ENCODE results near the gene NACA. TPM values are rescaled to one million over a fixed set of nuclear protein-coding genes. Genes with fewer than 3 reads are reported as not detected.
"Not testable (repeated sequence)": the region's sequence is repeated elsewhere in the genome, so short reads cannot be mapped to it uniquely, and the experiment has no call there.

Gene NACA
- total RNA-seq, result 100 to 1,000 TPM; 723 to 803 TPM

DNA sequence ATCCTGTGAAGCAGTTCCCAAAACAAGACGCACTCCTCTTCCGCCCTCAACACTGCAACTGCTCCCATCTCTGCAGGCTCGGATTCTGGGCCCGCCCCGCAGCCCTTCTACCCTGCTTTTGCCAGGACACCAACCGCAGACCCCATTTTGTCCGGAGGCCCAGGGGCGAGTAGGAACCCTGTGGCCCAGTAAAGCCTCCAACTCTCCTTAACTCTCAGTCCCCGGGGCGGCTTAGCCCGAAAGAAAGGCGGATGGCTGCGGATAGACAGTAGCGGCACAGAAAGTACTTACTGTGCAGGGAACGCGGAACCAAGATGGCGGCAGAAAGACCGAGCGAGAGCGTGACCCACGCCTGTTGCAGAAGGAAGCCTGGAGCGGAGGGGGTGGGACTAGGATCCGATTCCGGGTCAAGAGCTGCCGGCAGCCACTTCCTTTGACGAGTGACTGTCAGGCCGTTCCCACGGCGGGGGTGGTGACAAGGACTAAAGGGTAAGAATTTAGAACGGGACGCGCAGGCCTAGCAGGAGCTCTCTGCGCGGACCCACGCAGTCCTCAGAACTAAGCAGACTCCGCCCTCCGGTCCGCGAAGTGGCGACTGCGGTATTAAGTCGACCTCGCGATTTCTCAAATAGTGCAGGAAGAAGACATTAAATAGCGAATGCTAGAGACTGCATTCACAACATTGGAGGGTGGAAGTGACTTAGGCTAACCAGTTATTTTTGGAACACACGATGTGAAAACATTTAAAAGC, at the start of gene NACA:
TSS of gene NACA (minus strand) at position 328 of the 751 bp plus-strand sequence. CDS start 778 bp downstream, outside the sequence.
- CTCF ChIA-PET, result interaction anchor here (0.6 to 2.4 kb wide), 14 partner anchors 15 to 503 kb away, joined by 3 to 6 read pairs (median 4); partner anchors contain the start of genes HSD17B6, PRIM1, PTGES3 and RNF41
- DNase-seq (peak; percentile 100), ATAC-seq (peak; percentile 95)
- H3K27ac Mint-ChIP-seq, result peak within 1 kb of the TSS; percentile 96
- no peaks in the 10 kb centered on the region for H3K9me3 Mint-ChIP-seq (ENCODE audit: low read depth)
- peak within 1 kb of the TSS; percentile 98 for H3K4me3 Mint-ChIP-seq
- no peaks in the 10 kb centered on the region for H3K27me3 Mint-ChIP-seq
- peaks cover 49% of the 10 kb centered on the region for H3K4me1 Mint-ChIP-seq
- peaks cover 70% of the 10 kb centered on the region for H3K36me3 Mint-ChIP-seq

DNA sequence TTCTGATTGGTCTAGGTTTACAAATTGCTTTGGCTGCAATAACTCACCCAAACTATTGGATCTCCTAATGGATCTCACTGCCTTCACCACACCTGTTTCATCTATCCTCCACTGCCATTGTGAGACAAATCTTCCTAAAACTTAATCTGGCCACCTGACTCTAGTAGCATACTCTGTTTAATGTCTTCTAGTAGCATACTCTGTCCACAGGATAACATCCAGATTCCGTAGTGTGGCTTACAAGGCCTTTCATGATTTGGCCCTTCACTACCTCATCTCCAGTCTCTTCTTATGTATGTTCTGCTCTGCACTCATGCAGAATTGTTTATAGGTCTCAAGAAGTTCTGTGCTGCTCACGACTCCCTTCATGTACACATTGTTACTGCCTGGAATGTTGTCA, 48.0 kb upstream of the NACA start:
- Mint-ChIP-seq H3K27ac (no peak overlapping the region), H3K9me3 (ENCODE audit: low read depth) (no peaks in the 10 kb centered on the region), H3K4me1 (no peaks in the 10 kb centered on the region), H3K4me3 (no peak overlapping the region), H3K36me3 (no peaks in the 10 kb centered on the region), H3K27me3 (no peaks in the 10 kb centered on the region)
- CTCF ChIA-PET, result no interaction called here
- DNase-seq (no peak), ATAC-seq (no peak)

DNA sequence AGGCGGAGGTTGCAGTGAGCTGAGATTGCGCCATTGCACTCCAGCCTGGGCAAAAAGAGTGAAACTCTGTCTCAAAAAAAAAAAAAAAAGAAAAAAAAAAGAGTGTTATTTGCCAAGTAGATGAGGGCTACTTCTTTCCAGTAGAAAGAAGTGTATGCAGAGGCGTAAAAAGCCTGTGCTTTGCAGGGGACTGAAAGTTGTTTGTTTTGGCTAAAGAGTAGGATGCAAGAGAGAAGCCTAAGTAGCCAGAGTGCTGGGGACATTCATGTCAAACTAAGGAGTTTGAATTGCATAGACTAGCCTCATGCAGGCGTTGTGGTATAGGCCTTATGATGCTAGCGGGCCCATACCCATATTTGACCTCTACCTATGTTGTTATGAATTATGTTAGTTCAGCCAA, 47.5 kb upstream of the NACA start:
- H3K27ac Mint-ChIP-seq, result no peak overlapping the region
- no peaks in the 10 kb centered on the region for H3K4me1 Mint-ChIP-seq
- no peaks in the 10 kb centered on the region for H3K36me3 Mint-ChIP-seq
- CTCF ChIA-PET, result no interaction called here
- H3K27me3 Mint-ChIP-seq, result no peaks in the 10 kb centered on the region
- no peaks in the 10 kb centered on the region for H3K9me3 Mint-ChIP-seq (ENCODE audit: low read depth)
- ATAC-seq (no peak), DNase-seq (no peak)
- H3K4me3 Mint-ChIP-seq, result no peak overlapping the region

DNA sequence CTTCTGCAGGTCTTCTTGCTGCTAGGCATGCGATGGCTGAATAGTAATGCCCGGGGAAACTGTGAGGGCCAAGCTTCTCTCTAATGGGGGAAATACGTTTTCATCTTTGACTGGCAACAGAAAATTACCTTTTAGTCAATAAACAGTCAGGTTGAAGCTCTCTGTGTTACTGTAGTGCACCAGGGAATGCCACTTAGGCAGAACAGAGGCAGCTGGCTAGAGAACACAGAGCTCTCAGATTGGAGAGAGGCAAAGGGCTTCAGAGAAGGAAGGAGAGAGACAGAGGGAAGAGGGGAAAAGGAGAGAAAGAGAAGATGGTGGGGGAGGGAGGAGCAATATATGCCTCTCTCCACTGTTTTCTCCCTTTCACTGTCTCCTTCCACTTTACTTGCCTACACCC, 44.8 kb upstream of the NACA start:
- ATAC-seq (no peak), DNase-seq (no peak)
- no peaks in the 10 kb centered on the region for H3K27me3 Mint-ChIP-seq
- H3K27ac Mint-ChIP-seq, result no peak overlapping the region
- no peaks in the 10 kb centered on the region for H3K4me1 Mint-ChIP-seq
- H3K9me3 Mint-ChIP-seq (ENCODE audit: low read depth), result no peaks in the 10 kb centered on the region
- no peaks in the 10 kb centered on the region for H3K36me3 Mint-ChIP-seq
- CTCF ChIA-PET, result interaction anchor here (1.2 to 3.2 kb wide), 4 partner anchors 18 to 354 kb away, joined by 3 to 11 read pairs (median 4); partner anchors contain the start of gene PRIM1
- H3K4me3 Mint-ChIP-seq, result no peak overlapping the region

DNA sequence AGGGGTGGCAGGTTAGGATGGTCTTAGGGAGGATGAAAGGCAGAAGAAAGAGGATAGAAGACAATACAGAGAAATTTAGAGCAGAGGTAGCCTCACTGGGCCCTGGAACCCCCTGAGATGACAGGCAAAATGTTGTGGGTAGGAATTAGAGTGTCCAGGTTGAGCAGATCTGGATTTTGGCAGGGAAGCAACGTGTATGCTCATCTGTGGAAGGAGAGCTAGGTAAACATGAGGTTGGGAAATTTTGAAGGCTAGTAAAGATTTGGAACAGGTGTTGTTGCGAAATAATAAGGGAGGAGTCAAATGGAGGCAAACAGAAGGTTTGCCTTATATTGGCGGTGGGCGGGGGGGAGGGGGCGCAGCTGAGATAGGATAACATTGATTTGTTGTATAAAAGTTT, 43.3 kb upstream of the NACA start:
- H3K4me3 Mint-ChIP-seq, result no peak overlapping the region
- H3K9me3 Mint-ChIP-seq (ENCODE audit: low read depth), result no peaks in the 10 kb centered on the region
- ATAC-seq (no peak), DNase-seq (no peak)
- no peaks in the 10 kb centered on the region for H3K27me3 Mint-ChIP-seq
- H3K4me1 Mint-ChIP-seq, result no peaks in the 10 kb centered on the region
- H3K27ac Mint-ChIP-seq, result no peak overlapping the region
- CTCF ChIA-PET, result interaction anchor here (0.9 to 3.2 kb wide), 4 partner anchors 11 to 356 kb away, joined by 3 to 11 read pairs (median 4); partner anchors contain the start of gene PRIM1
- no peaks in the 10 kb centered on the region for H3K36me3 Mint-ChIP-seq

DNA sequence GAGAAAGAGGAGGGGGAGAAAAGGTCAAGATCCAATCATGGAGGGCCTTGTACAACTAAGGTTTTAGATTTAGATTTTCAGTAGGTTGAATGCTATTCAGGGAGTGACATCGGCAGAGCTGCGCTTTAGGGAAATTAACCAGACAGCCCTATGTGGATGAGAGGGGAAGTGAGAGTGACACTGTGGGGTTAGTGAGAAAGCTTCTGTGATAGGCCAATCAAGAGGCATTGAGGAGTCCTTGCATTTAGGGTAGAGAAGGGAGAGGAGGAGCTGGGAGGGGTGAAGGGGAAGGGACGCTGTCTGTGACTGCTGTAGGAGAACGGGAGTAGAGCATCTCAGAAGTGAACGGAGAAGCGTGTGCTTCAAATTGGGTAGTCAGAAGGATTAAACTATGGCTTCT, 41.4 kb upstream of the NACA start:
- CTCF ChIA-PET, result no interaction called here
- DNase-seq, result peak; percentile 2
- H3K36me3 Mint-ChIP-seq, result peaks cover 1% of the 10 kb centered on the region
- peaks cover 2% of the 10 kb centered on the region for H3K27me3 Mint-ChIP-seq
- no peaks in the 10 kb centered on the region for H3K4me1 Mint-ChIP-seq
- H3K9me3 Mint-ChIP-seq (ENCODE audit: low read depth), result no peaks in the 10 kb centered on the region
- no peak overlapping the region for H3K27ac Mint-ChIP-seq
- no peak overlapping the region for H3K4me3 Mint-ChIP-seq
- no peak for ATAC-seq

DNA sequence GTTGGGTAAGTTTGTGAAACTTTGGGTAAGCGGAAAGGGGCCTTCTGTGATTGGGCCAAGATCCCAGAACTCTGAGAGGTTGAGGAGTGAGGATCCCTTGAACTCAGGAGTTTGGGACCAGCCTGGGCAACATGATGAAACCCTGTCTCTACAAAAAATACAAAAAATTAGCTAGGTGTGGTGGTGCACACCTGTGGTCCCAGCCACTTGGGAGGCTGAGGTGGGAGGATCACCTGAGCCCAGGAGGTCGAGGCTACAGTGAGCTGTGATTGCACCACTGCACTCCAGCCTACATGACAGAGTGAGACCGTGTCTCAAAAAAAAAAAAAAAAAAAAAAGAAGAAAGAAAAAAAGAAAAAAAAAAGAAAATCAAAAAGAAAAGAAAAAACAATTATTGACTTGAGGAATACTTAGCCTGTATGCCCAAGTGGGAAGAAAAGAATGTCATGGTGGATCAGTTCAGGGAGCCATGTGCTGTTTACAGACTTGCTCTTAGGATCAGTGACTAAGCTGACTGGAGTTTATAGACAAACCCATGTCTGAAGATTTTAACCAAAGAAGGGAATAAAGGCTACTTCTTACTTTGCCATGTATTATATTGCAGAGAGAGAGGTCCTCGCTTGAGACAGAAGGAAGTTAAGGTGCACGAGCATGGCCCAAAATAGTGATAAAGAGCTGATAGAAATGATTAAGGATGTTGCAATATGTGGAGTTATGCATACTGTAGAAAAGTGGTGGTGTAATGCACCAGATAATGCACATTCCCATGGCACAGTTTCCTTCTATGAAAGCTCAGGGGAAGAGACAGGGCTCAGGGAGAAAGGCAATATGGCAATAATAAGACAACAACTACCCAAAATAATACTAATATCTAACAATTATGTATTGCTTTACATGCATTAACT, 38.9 kb upstream of the NACA start:
- H3K9me3 Mint-ChIP-seq (ENCODE audit: low read depth), result no peaks in the 10 kb centered on the region
- no peaks in the 10 kb centered on the region for H3K4me1 Mint-ChIP-seq
- CTCF ChIA-PET, result interaction anchor here (0.7 to 2.3 kb wide), 5 partner anchors 10 to 247 kb away, joined by 3 to 9 read pairs (median 5); no protein-coding TSS in a partner anchor
- DNase-seq (peak; percentile 0), ATAC-seq (no peak)
- peaks cover 2% of the 10 kb centered on the region for H3K27me3 Mint-ChIP-seq
- H3K36me3 Mint-ChIP-seq, result peaks cover 1% of the 10 kb centered on the region
- H3K4me3 Mint-ChIP-seq, result no peak overlapping the region
- no peak overlapping the region for H3K27ac Mint-ChIP-seq

DNA sequence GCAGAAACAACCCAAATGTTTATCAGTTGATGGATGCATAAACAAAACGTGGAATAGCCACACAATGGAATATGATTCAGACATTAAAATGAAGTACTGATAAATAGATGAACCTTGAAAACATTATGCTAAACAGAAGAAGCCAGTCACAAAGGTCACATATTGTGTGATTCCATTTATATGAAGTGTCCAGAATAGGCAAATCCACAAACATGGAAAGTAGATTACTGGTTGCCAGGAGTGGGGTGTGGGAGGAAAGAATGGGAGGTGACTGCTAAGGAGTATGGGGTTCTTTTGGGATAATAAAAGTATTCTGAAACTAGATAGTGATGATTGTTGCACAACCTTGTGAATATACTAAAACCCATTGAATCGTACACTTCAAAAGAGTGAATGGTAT, 36.7 kb upstream of the NACA start:
- ATAC-seq, result no peak
- H3K4me3 Mint-ChIP-seq, result no peak overlapping the region
- H3K9me3 Mint-ChIP-seq (ENCODE audit: low read depth), result peaks cover 2% of the 10 kb centered on the region
- H3K27ac Mint-ChIP-seq, result no peak overlapping the region
- CTCF ChIA-PET, result interaction anchor here (0.6 to 2.3 kb wide), 5 partner anchors 13 to 243 kb away, joined by 3 to 9 read pairs (median 3); a partner anchor contains a TSS
- DNase-seq, result no peak
- peaks cover 5% of the 10 kb centered on the region for H3K4me1 Mint-ChIP-seq
- H3K27me3 Mint-ChIP-seq, result peaks cover 2% of the 10 kb centered on the region
- peaks cover 6% of the 10 kb centered on the region for H3K36me3 Mint-ChIP-seq

DNA sequence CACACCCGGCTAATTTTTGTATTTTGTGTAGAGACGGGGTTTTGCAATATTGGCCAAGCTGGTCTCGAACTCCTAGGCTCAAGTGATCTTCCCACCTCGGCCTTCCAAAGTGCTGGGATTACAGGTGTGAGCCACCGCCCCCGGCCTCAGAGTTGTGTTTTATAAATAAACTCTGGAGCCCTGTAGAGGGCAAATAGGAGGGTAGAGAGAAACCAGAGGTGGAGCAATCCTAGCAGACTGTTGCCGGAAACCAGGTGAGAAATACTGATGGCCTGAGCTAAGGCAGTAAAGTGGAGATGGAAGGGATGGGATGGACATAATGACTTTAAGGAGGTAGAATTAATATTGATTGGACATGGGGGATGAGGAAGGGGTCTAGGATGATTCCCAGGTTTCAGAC, 35.4 kb upstream of the NACA start:
- ATAC-seq (no peak), DNase-seq (no peak)
- CTCF ChIA-PET, result interaction anchor here (0.9 to 10.1 kb wide), 4 partner anchors 9 to 352 kb away, joined by 3 to 107 read pairs (median 33); no protein-coding TSS in a partner anchor
- H3K4me1 Mint-ChIP-seq, result peaks cover 7% of the 10 kb centered on the region
- H3K4me3 Mint-ChIP-seq, result no peak overlapping the region
- H3K27me3 Mint-ChIP-seq, result peaks cover 2% of the 10 kb centered on the region
- H3K27ac Mint-ChIP-seq, result no peak overlapping the region
- peaks cover 2% of the 10 kb centered on the region for H3K9me3 Mint-ChIP-seq (ENCODE audit: low read depth)
- H3K36me3 Mint-ChIP-seq, result peaks cover 6% of the 10 kb centered on the region

DNA sequence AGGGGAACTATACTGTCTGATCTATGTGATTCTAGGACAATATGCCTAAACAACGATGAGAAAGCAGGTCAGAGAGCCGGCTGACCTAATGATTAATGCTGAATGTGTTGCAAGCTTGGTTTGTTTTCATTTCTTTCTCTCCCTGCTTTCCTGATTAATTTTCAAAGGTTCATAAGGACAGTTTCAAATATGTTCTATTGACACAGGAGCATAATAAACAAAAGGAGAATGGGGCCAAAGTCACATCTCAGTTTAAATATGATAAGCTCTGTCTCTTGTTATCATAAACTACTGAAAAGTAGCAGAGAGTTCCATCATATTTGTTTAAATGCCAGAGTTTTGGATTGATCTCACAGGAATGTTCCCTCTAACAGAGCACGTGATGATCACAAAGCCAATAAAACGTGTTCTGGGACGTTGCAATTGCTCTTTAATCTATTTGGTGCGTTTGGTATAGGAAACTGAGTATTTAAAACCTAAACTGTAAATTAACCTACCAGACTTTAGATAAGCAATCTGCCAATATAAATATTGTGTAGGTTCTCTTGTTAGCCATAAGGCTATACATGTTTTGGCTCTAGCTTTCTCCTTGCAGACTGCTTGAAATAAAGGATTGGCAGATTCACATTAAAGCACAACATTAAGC, 34.3 kb upstream of the NACA start:
- Mint-ChIP-seq H3K9me3 (ENCODE audit: low read depth) (peaks cover 2% of the 10 kb centered on the region), H3K36me3 (peaks cover 6% of the 10 kb centered on the region), H3K27ac (no peak overlapping the region), H3K4me3 (no peak overlapping the region), H3K4me1 (peaks cover 11% of the 10 kb centered on the region), H3K27me3 (peaks cover 2% of the 10 kb centered on the region)
- no peak for DNase-seq
- ATAC-seq, result no peak
- CTCF ChIA-PET, result interaction anchor here (0.7 to 10.1 kb wide), 3 partner anchors 229 to 353 kb away, joined by 3 to 107 read pairs (median 63); no protein-coding TSS in a partner anchor

DNA sequence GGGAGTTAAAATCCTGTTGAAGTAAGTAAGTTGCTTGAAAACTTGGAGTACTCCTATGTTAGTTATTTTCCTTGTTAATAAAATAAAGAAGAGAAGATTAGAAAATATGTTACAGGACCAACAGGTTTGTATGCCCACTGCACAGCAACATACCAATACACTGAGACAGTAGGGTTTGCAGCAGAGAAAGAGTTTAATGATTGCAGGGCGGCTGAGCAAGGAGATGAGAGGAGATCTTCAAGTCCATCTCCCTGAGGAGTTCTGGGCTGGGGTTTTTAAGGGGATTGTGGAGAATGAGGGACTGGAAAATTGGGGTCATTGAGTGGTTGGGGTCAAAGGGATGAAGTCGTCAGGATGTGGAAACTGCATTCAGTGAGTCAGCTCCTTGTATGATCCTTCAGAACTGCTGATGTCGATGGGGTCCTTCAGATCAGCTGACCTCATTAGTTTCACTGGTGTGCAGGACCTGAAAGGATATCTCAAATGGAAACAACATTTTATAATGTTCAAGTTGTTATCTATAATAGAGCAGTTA, 33.7 kb upstream of the NACA start:
- no peak overlapping the region for H3K27ac Mint-ChIP-seq
- CTCF ChIA-PET, result interaction anchor here (1.7 to 10.1 kb wide), 4 partner anchors 229 to 354 kb away, joined by 4 to 107 read pairs (median 36); a partner anchor contains a TSS
- H3K27me3 Mint-ChIP-seq, result peaks cover 2% of the 10 kb centered on the region
- H3K4me3 Mint-ChIP-seq, result no peak overlapping the region
- peaks cover 11% of the 10 kb centered on the region for H3K4me1 Mint-ChIP-seq
- peaks cover 6% of the 10 kb centered on the region for H3K36me3 Mint-ChIP-seq
- peaks cover 2% of the 10 kb centered on the region for H3K9me3 Mint-ChIP-seq (ENCODE audit: low read depth)
- DNase-seq, result peak; percentile 35
- no peak for ATAC-seq

DNA sequence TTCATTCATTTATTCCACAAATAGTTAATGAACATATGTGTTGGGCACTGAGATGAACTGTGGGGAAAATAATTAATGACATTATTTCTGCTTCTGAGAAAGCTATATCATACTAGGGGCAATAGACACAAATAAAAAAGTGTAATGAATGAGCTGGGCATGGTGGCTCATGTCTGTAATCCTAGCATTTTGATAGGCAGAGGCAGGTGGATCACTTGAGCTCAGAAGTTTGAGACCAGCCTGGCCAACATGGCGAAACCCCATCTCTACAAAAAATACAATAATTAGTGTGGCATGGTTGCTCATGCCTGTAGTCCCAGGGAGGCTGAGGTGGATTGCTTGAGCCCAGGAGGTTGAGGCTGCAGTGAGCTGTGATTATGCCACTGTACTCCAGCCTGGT, 32.9 kb upstream of the NACA start:
- H3K4me1 Mint-ChIP-seq, result peaks cover 13% of the 10 kb centered on the region
- not testable (repeated sequence) for H3K27me3 Mint-ChIP-seq; H3K36me3 Mint-ChIP-seq; ATAC-seq; H3K27ac Mint-ChIP-seq; H3K4me3 Mint-ChIP-seq; H3K9me3 Mint-ChIP-seq (ENCODE audit: low read depth)
- DNase-seq, result peak; percentile 3
- CTCF ChIA-PET, result interaction anchor here (0.7 to 10.1 kb wide), 7 partner anchors 10 to 366 kb away, joined by 3 to 107 read pairs (median 5); a partner anchor contains a TSS
